ENCODE data around the gene PBX4. TPM values are rescaled to one million over a fixed set of nuclear protein-coding genes. Genes with fewer than 3 reads are reported as not detected.

PBX4 gene, protein sequence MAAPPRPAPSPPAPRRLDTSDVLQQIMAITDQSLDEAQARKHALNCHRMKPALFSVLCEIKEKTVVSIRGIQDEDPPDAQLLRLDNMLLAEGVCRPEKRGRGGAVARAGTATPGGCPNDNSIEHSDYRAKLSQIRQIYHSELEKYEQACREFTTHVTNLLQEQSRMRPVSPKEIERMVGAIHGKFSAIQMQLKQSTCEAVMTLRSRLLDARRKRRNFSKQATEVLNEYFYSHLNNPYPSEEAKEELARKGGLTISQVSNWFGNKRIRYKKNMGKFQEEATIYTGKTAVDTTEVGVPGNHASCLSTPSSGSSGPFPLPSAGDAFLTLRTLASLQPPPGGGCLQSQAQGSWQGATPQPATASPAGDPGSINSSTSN
- total RNA-seq (2021; fragmentation: NEBNext Ultra II Directional; extraction: Animal tissue kit (Norgen Biotek cat#: 25700)) (3.3 and 3.4 TPM in 2 replicates), polyA plus RNA-seq (2011; rRNA removed) (3.8 and 8.3 TPM in 2 replicates), polyA minus RNA-seq (2011; rRNA and poly(A)+ RNA removed) (1.7 and 1.8 TPM in 2 replicates)
- 6.5 TPM for polyA plus RNA-seq (2011; cell fraction: cytosol; rRNA removed)
- polyA plus RNA-seq (2011; cell fraction: nucleus; rRNA removed), result 12.1 TPM
- 3.9 to 6.8 TPM (median 4.8 TPM) in 4 replicates for polyA plus RNA-seq (2012, experiment 1 of 2)
- 2.2 TPM for polyA plus RNA-seq (2012, experiment 2 of 2)
- 3.7 TPM for polyA plus RNA-seq (2013, experiment 1 of 2)
- polyA plus RNA-seq (2013, experiment 2 of 2), result 4.1 TPM
- 2.9 TPM for polyA minus RNA-seq (2011; cell fraction: cytosol; rRNA and poly(A)+ RNA removed)
- 2.6 TPM for polyA minus RNA-seq (2011; cell fraction: nucleus; rRNA and poly(A)+ RNA removed)
- long read RNA-seq, experiment 1, partial matches to known transcripts, result 1 of 2 reads
- long read RNA-seq, experiment 1, other reads (novel, unspliced or antisense), result 1 of 2 reads
- long read RNA-seq, experiment 2, result 0 reads

DNA sequence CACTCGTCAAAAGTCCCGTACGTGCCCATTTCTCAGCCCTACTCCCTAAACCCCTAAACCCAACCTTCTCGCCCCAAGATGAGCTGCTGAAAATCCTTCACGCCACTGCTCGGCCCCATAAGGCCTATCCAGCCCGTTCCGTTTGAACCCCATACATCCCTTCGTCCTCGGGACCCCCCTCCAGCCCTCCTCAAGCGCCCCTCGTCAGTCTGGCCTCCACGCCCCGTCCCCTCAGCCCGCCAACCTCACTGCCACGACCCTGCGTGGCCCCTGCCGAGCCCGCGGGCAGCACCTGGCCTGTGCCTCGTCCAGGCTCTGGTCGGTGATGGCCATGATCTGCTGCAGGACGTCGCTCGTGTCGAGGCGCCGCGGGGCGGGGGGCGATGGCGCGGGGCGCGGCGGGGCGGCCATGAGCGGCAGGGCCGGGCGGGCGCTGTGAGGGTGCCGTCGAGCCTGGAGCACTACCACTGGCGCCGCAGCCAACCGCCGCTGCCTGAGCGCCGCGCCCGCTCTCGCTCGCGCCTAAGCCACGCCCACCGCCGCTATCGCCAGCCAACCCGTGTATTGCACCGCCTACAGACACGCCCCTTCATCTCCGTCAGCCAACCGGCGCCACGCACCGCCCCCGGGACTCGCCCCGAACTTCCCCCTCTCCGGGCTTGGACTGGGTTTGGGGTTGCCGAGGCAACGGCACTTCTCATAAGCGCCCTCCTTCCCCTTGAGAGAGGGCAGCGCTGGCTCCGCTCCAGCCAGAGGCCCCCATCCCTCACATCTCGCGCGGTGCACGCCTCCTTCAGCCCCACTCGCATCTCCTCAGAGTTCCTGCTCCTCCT, at the start of gene PBX4:
Gene PBX4, minus strand, starts transcription at position 469 of the 833 bp plus-strand sequence. Its CDS starts 58 bp downstream, at position 411.
- H3K27ac ChIP-seq (ENCODE audit: low read depth, low read length), result no peak within 1 kb of the TSS
- TF ChIP-seq, protein P1, sequence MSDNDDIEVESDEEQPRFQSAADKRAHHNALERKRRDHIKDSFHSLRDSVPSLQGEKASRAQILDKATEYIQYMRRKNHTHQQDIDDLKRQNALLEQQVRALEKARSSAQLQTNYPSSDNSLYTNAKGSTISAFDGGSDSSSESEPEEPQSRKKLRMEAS (IDR thresholded peaks at IDR 0.05), result peak; percentile 65
- TF ChIP-seq GABPA (IDR thresholded peaks at IDR 0.05; ENCODE audit: borderline replicate concordance, insufficient read depth, low read length), result no peak
- no peak for TF ChIP-seq POU5F1 (IDR thresholded peaks at IDR 0.05; ENCODE audit: low read depth, low read length)
- TF ChIP-seq SUZ12 (IDR thresholded peaks at IDR 0.05; ENCODE audit: low read length), result no peak
- TF ChIP-seq RFX5 (IDR thresholded peaks at IDR 0.05; ENCODE audit: borderline replicate concordance, low read depth, low read length), result no peak
- TF ChIP-seq BCL11A (IDR thresholded peaks at IDR 0.05; ENCODE audit: low read depth in 2 of 2, low read length in 2 of 2), result no peak
- TF ChIP-seq SP2 (IDR thresholded peaks at IDR 0.05; ENCODE audit: low read length), result no peak

More for the DNA sequence above, at the start of gene PBX4:
- no peak within 1 kb of the TSS for H4K5ac ChIP-seq (ENCODE audit: insufficient read length, low read depth, low read length)
- peak within 1 kb of the TSS; percentile 54 to 69 (median 60) for H3K4me3 ChIP-seq (ENCODE audit: extremely low read depth in 1 of 4, insufficient read depth in 2 of 4, low read depth in 3 of 4, low read length in 4 of 4)
- peaks cover 0 to 5% (median 3%) of the 10 kb centered on the region in 4 experiments; a peak in 6 of 7 replicates for H3K27me3 ChIP-seq (replicated peaks in 1 of 4; ENCODE audit: control insufficient read depth in 3 of 4, extremely low read depth in 1 of 4, insufficient read depth in 3 of 4, low read length in 3 of 4)
- peak within 1 kb of the TSS; percentile 90 for H4K8ac ChIP-seq (ENCODE audit: extremely low read depth, insufficient read depth, low read length)
- H2BK15ac ChIP-seq (ENCODE audit: low read length), result peak within 1 kb of the TSS; percentile 72; the same call in 1 of the 2 replicates
- peak within 1 kb of the TSS; percentile 21 for H3K56ac ChIP-seq (replicated peaks; ENCODE audit: insufficient read length, low read depth, low read length)
- no peak within 1 kb of the TSS; a peak in 2 of 7 replicates for H3K9ac ChIP-seq (replicated peaks in 1 of 4; ENCODE audit: extremely low read depth in 1 of 4, low read depth in 3 of 4, low read length in 3 of 4)
- no peak within 1 kb of the TSS; the same call in 1 of the 2 replicates for H2AFZ ChIP-seq (ENCODE audit: low read length)
- no peak within 1 kb of the TSS for H2BK5ac ChIP-seq (ENCODE audit: low read depth, low read length)
- H2BK12ac ChIP-seq (ENCODE audit: low read depth, low read length), result no peak within 1 kb of the TSS
- H3K79me2 ChIP-seq (ENCODE audit: control insufficient read depth in 1 of 2, insufficient read depth in 2 of 2, low read length in 2 of 2), result no peaks in the 10 kb centered on the region
- H2AK5ac ChIP-seq (ENCODE audit: low read depth, low read length), result no peak within 1 kb of the TSS
- H3K79me1 ChIP-seq (ENCODE audit: low read depth, low read length), result no peaks in the 10 kb centered on the region
- H2BK20ac ChIP-seq (ENCODE audit: low read length), result no peak within 1 kb of the TSS
- DNase-seq (ENCODE audit: low read depth in 1 of 2, low spot score in 2 of 2) (peak; percentile 91 to 99), FAIRE-seq (no peak)
- ChIA-PET POLR2A (ENCODE audit: partially characterized antibody) (interaction anchor here (0.7 to 4.9 kb wide), 8 partner anchors 9 to 108 kb away, joined by 3 to 46 read pairs (median 3); partner anchors contain the start of gene LPAR2), CTCF (ENCODE audit: partially characterized antibody) (interaction anchor here (0.9 kb wide), 1 partner anchor 83 kb away, joined by 3 read pairs; no protein-coding TSS in a partner anchor)
- H3K18ac ChIP-seq (ENCODE audit: extremely low read depth, low read length), result peak within 1 kb of the TSS; percentile 38; the same call in 1 of the 2 replicates
- H3K4me1 ChIP-seq (replicated peaks in 1 of 4; ENCODE audit: control insufficient read depth in 3 of 4, insufficient read depth in 4 of 4, low read length in 3 of 4), result 0 out of 7 replicates have a peak, but pooled peaks cover 0 to 3% (median under 1%) of the 10 kb centered on the region in 4 experiments
- no peak within 1 kb of the TSS for H3K23ac ChIP-seq (ENCODE audit: insufficient read length)
- H3K14ac ChIP-seq (ENCODE audit: insufficient read length), result no peak within 1 kb of the TSS
- whole genome bisulfite sequencing, 2 experiments (ENCODE audit: extremely low coverage in 1 of 2, insufficient coverage in 1 of 2, insufficient read length in 1 of 2, insufficient replicate concordance in 2 of 2, low coverage in 1 of 2, low lambda C conversion rate in 2 of 2, missing lambda C conversion rate in 1 of 2), result 11% methylated on average over 46 of the region's 80 CpGs; no CpG with 5 or more reads in 1 of the 2 experiments
- no peaks in the 10 kb centered on the region for H3K36me3 ChIP-seq (ENCODE audit: control insufficient read depth in 2 of 4, insufficient read depth in 4 of 4, low read length in 3 of 4)
- no peak within 1 kb of the TSS for H2BK120ac ChIP-seq (replicated peaks; ENCODE audit: low read depth, low read length)
- H3K4ac ChIP-seq (replicated peaks; ENCODE audit: insufficient read length, low read depth, low read length), result no peak within 1 kb of the TSS
- peaks cover 7% of the 10 kb centered on the region; the same call in 1 of the 2 replicates for H3K23me2 ChIP-seq (ENCODE audit: low read depth, low read length)
- peak within 1 kb of the TSS; percentile 64 to 92 for H3K4me2 ChIP-seq (ENCODE audit: insufficient read depth in 1 of 2, low read depth in 2 of 2, low read length in 2 of 2)
- no peaks in the 10 kb centered on the region for H3K9me3 ChIP-seq (ENCODE audit: insufficient read depth in 2 of 2, low read depth in 1 of 2, low read length in 1 of 2)
- H4K20me1 ChIP-seq (replicated peaks in 1 of 2; ENCODE audit: control insufficient read depth in 1 of 2, insufficient read depth in 2 of 2, low read length in 2 of 2), result peaks cover 0 to 5% of the 10 kb centered on the region in 2 experiments
- H4K91ac ChIP-seq (replicated peaks; ENCODE audit: insufficient read length, low read length), result peak within 1 kb of the TSS; percentile 91
